ENCODE results near the gene YIF1A.

Gene YIF1A

GRCh38 chr11:66316849-66317251 is 27.9 kb upstream of the YIF1A start, which contains the start of gene CD248:
CD248 (minus strand) TSS chr11:66317044; CDS start chr11:66317027, 17 bp downstream.
- TF ChIP-seq CTCF (conservative IDR thresholded peaks at IDR 0.05; ENCODE audit: low read depth, low read length), result no peak
- H3K4me3 ChIP-seq (ENCODE audit: low read depth, low read length), result peak within 1 kb of the TSS; percentile 74
- peak; percentile 86 for DNase-seq (ENCODE audit: low read depth)

- no peak for TF ChIP-seq CTCF (conservative IDR thresholded peaks at IDR 0.05; ENCODE audit: low read depth, low read length)
- peak overlapping the region; percentile 74 for H3K4me3 ChIP-seq (ENCODE audit: low read depth, low read length)
- DNase-seq (ENCODE audit: low read depth), result no peak
These were observed 27.2 kb upstream of the YIF1A start for GRCh38 chr11:66315921-66316811.

GRCh38 chr11:66315498-66315885 is 26.5 kb upstream of the YIF1A start:
- TF ChIP-seq CTCF (conservative IDR thresholded peaks at IDR 0.05; ENCODE audit: low read depth, low read length), result no peak
- DNase-seq (ENCODE audit: low read depth), result no peak
- H3K4me3 ChIP-seq (ENCODE audit: low read depth, low read length), result peak overlapping the region; percentile 74

GRCh38 chr11:66314561-66315497 is 25.9 kb upstream of the YIF1A start:
- TF ChIP-seq CTCF (conservative IDR thresholded peaks at IDR 0.05; ENCODE audit: low read depth, low read length), result no peak
- H3K4me3 ChIP-seq (ENCODE audit: low read depth, low read length), result peak overlapping the region; percentile 74

GRCh38 chr11:66314186-66314501 is 25.2 kb upstream of the YIF1A start:
- H3K4me3 ChIP-seq (ENCODE audit: low read depth, low read length), result peak overlapping the region; percentile 74
- no peak for TF ChIP-seq CTCF (conservative IDR thresholded peaks at IDR 0.05; ENCODE audit: low read depth, low read length)
- DNase-seq (ENCODE audit: low read depth), result no peak

More at GRCh38 chr11:66314561-66315497, 25.9 kb upstream of the YIF1A start:
- no peak for DNase-seq (ENCODE audit: low read depth)

- peak overlapping the region; percentile 74 for H3K4me3 ChIP-seq (ENCODE audit: low read depth, low read length)
- peak; percentile 54 for TF ChIP-seq CTCF (conservative IDR thresholded peaks at IDR 0.05; ENCODE audit: low read depth, low read length)
- DNase-seq (ENCODE audit: low read depth), result peak; percentile 51
These were observed 24.6 kb upstream of the YIF1A start for GRCh38 chr11:66313321-66314185.
